K562 (cell line): ENCODE results near the gene FLT1. TPM values are rescaled to one million over a fixed set of nuclear protein-coding genes. Genes with fewer than 3 reads are reported as not detected.

Experiments
- ATAC-seq: fragments of 200-7000 bp; cut with Tn5 transposase; 3 replicates; pipeline ENCODE4 v1.9.1; 2020; ENCODE audit warnings: moderate library complexity
- BruUV-seq: library from RNA; stranded (reverse); fragments of 400-500 nt; replicated peaks from 2 replicates; lab custom pipeline; 2021; lab: Mats Ljungman, UMichigan
- CTCF ChIA-PET: fragments of 300-600 bp; formaldehyde crosslinking; extraction: SDS; loops from one replicate; lab custom pipeline; 2021; ENCODE audit warnings: low intra/inter-chr PET ratio; lab: Yijun Ruan, JAX
- POLR2A ChIA-PET: fragments of 300-600, 350-650 bp; sonication (Branson Sonifier 250); formaldehyde crosslinking; extraction: SDS; loops from one replicate; lab custom pipeline; 2021; ENCODE audit warnings: antibody characterized with exemption, inconsistent platforms; lab: Yijun Ruan, JAX
- DNase-seq, 4 experiments: peaks; one replicate each; pipeline versions ENCODE4 v3.0.0 to v3.0.0-alpha.2; 2011 to 2018; ENCODE audit warnings: low spot score in 3 of 4, mixed read lengths in 3 of 4; ENCODE audit errors: extremely low read depth in 1 of 4
- FAIRE-seq: peaks from 2 replicates; lab custom pipeline; 2011; peaks lifted over from hg19 to GRCh38; lab: Jason Lieb, UNC
- H2AFZ ChIP-seq: 2 replicates; pipeline ENCODE4 v1.6.0; 2011; ENCODE audit warnings: low read depth, low read length, control low read depth, inconsistent platforms
- H3K27ac ChIP-seq: fragments of 200-600 bp; 3 replicates; pipeline ENCODE4 v1.8.0; 2011; ENCODE audit warnings: low read depth, mild to moderate bottlenecking, control low read depth, inconsistent platforms, low read length, moderate library complexity, mixed read lengths; ENCODE audit errors: extremely low read depth
- H3K27me3 ChIP-seq, 2 experiments: fragments of 300-600 bp in 1 of 2; 2 replicates in 1 of 2; 3 replicates in 1 of 2; pipeline versions ENCODE4 v1.6.0 to v1.8.0; 2011; ENCODE audit warnings: inconsistent platforms in 2 of 2, low read length in 2 of 2, mild to moderate bottlenecking in 1 of 2, mixed read lengths in 1 of 2, moderate library complexity in 1 of 2; ENCODE audit not compliant: control insufficient read depth in 2 of 2, insufficient read depth in 2 of 2
- H3K36me3 ChIP-seq: fragments of 300-600 bp; 3 replicates; pipeline ENCODE4 v1.8.0; 2011; ENCODE audit warnings: mild to moderate bottlenecking, low read length, inconsistent platforms; ENCODE audit not compliant: control insufficient read depth, insufficient read depth
- H3K4me1 ChIP-seq, 2 experiments: fragments of 200-600 bp in 1 of 2; replicated peaks in 1 of 2; 2 replicates in 1 of 2; 3 replicates in 1 of 2; pipeline versions ENCODE4 v1.5.1 to v1.8.0; 2011; ENCODE audit warnings: inconsistent platforms in 2 of 2, low read length in 2 of 2, mild to moderate bottlenecking in 1 of 2, mixed read lengths in 1 of 2, moderate library complexity in 1 of 2; ENCODE audit not compliant: control insufficient read depth in 2 of 2, insufficient read depth in 2 of 2
- H3K4me2 ChIP-seq: 2 replicates; pipeline ENCODE4 v1.6.1; 2011; ENCODE audit warnings: low read length, control low read depth, inconsistent platforms, mixed read lengths; ENCODE audit not compliant: insufficient read depth
- H3K4me3 ChIP-seq: fragments of 200-600 bp; sonication (generic), shearing (Covaris generic); 2 replicates; pipeline ENCODE4 v1.5.1; 2016; ENCODE audit warnings: control low read depth, inconsistent platforms
- H3K79me2 ChIP-seq: fragments of 200-600 bp; 3 replicates; pipeline ENCODE4 v1.8.0; 2011; ENCODE audit warnings: low read length, inconsistent platforms; ENCODE audit not compliant: control insufficient read depth, insufficient read depth
- H3K9ac ChIP-seq, 2 experiments: 2 replicates each; pipeline versions ENCODE4 v1.6.0 to v1.6.1; 2011; ENCODE audit warnings: low read depth in 2 of 2, low read length in 2 of 2, control low read depth in 1 of 2, inconsistent platforms in 1 of 2, mild to moderate bottlenecking in 1 of 2, mixed read lengths in 1 of 2; ENCODE audit not compliant: insufficient read depth in 1 of 2
- H3K9me1 ChIP-seq: one replicate; pipeline ENCODE4 v1.6.0; 2011; ENCODE audit warnings: inconsistent platforms, mild to moderate bottlenecking, low read length, moderate library complexity; ENCODE audit not compliant: control insufficient read depth, insufficient read depth
- H3K9me3 ChIP-seq: replicated peaks from 2 replicates; pipeline ENCODE4 v1.5.1; 2011; ENCODE audit warnings: low read depth, low read length, inconsistent platforms; ENCODE audit not compliant: control insufficient read depth, insufficient read depth
- H4K20me1 ChIP-seq: replicated peaks from 2 replicates; pipeline ENCODE4 v1.6.1; 2011; ENCODE audit warnings: low read length, inconsistent platforms, mixed read lengths; ENCODE audit not compliant: control insufficient read depth, insufficient read depth
- FOXO4 ChIP-seq: fragments of 450-650 bp; formaldehyde crosslinking; IDR thresholded peaks from 2 replicates; pipeline ENCODE4 v1.4.0; 2020; ENCODE audit warnings: mild to moderate bottlenecking, moderate library complexity
- ILK ChIP-seq: fragments of 450-650 bp; IDR thresholded peaks from 2 replicates; pipeline ENCODE4 v1.6.1; 2016; ENCODE audit warnings: missing genetic modification characterization, low read depth, mild to moderate bottlenecking, missing compliant biosample characterization, moderate library complexity, borderline replicate concordance
- PTTG1 ChIP-seq: fragments of 450-650 bp; IDR thresholded peaks from 2 replicates; pipeline ENCODE4 v1.6.1; 2016; ENCODE audit warnings: low read depth, mild to moderate bottlenecking, missing genetic modification characterization, missing compliant biosample characterization
- WGBS: fragments of 100-300 bp; shearing (Covaris generic); methylation state at CpG from one replicate; pipeline ENCODE4 v1.1.6; 2016; ENCODE audit warnings: low coverage, mixed read lengths; ENCODE audit not compliant: insufficient coverage; ENCODE audit errors: missing lambda C conversion rate; 5-methylcytosine and 5-hydroxymethylcytosine counted together
- in situ Hi-C: fragments of 300-500 bp; cut with MboI; formaldehyde crosslinking; loops from 4 replicates; pipeline ENCODE4 v1.15.0; 2018; ENCODE audit warnings: inconsistent platforms, mixed read lengths
- intact Hi-C: fragments of 100-400 bp; cut with micrococcal nuclease; formaldehyde crosslinking; loops from 2 replicates; pipeline ENCODE4 v1.14.2; 2022
- polyA plus RNA-seq, 8 experiments: library from polyadenylated mRNA; depleted of rRNA in 4 of 8; stranded (reverse) in 5 of 8; unstranded in 3 of 8; fragments of >200 nt; fragmentation: Nextera tagmentation in 2 of 8; fragmentation: Illumina TruSeq in 1 of 8; extraction: Ambion mirVana in 2 of 8; extraction: Trizol in 1 of 8; gene quantifications; 2 replicates each; pipeline versions ENCODE4 v1.2.1 to v1.2.3, GENCODE V29; 2011 to 2014; ENCODE audit warnings: inconsistent platforms in 1 of 8, missing spikeins in 1 of 8
- total RNA-seq, 7 experiments: library from RNA; depleted of rRNA in 6 of 7; stranded (reverse); fragments of >200 nt in 6 of 7; fragmentation: Illumina TruSeq in 2 of 7; extraction: Trizol in 2 of 7; gene quantifications; 2 replicates each; pipeline versions ENCODE4 v1.2.1 to v1.2.3, GENCODE V29; 2011 to 2021; ENCODE audit warnings: low replicate concordance in 1 of 7

FLT1 gene
- total and polyA plus RNA-seq, 9 of the 15 experiments (the other 6 are each of a cell fraction or from before 2014, with no cell fraction given): 0.01 to 2.0 (median 0.22) TPM

DNA sequence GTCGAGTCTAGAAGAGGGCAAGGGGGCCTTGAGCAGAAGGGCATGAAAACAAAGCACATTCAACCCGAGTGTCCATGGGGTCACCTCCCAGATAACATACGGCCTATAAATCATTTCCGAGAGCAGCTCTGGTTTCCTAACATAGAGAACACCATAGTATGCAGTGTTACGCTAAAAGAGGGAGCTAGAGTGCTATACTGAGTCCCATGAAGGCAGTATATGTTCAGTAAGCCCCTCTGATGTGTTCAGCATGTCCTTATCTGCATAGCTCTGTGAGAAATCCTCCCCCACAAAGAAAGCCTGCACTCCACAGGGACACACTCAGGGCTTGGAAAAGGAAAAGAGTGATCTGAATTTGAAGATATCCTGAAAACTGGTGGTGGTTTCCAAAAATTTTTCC, 175.4 kb downstream of the FLT1 start (continued):
- TF ChIP-seq FOXO4 (CRISPR knock-in tag) (no peak), PTTG1 (tag) (no peak)
- TF ChIP-seq, all 486 proteins: peak for 4

GRCh38 chr13:28318496-28318895, 176.4 kb downstream of the FLT1 start:
- no peaks in the 10 kb centered on the region for H3K9me3 ChIP-seq
- no peaks in the 10 kb centered on the region for H3K27me3 ChIP-seq
- H3K27ac ChIP-seq: no peak overlapping the region
- H2AFZ ChIP-seq: no peak overlapping the region
- no peak overlapping the region for H3K4me2 ChIP-seq
- no peak for FAIRE-seq
- no peak for DNase-seq
- no peak for ATAC-seq
- no peak for TF ChIP-seq ILK (tag)
- H3K4me3 ChIP-seq: no peak overlapping the region
- H3K79me2 ChIP-seq: no peaks in the 10 kb centered on the region
- H3K9me1 ChIP-seq: no peaks in the 10 kb centered on the region
- intact Hi-C loops (loop anchor here (10.0 kb wide), 1 partner anchor 264 kb away; no protein-coding TSS in a partner anchor), in situ Hi-C loops (no loop called here)
- WGBS: 70% methylated on average over 7 of the region's 7 CpGs
- H3K36me3 ChIP-seq: no peaks in the 10 kb centered on the region
- peaks cover 0 to 4% of the 10 kb centered on the region in 2 experiments; a peak in 1 of 5 replicates for H3K4me1 ChIP-seq
- H4K20me1 ChIP-seq: no peaks in the 10 kb centered on the region
- no peak overlapping the region for H3K9ac ChIP-seq
- ChIA-PET POLR2A (no interaction called here), CTCF (interaction anchor here (0.6 kb wide), 1 partner anchor 24 kb away, joined by 3 read pairs; no protein-coding TSS in a partner anchor)
- BruUV-seq: no TSS peak
